ENCODE measurements around the gene TRIM29. TPM values are rescaled to one million over a fixed set of nuclear protein-coding genes. Genes with fewer than 3 reads are reported as not detected.

Gene TRIM29
- total RNA-seq, 1 experiment from 2014 or later, result not detected

GRCh38 chr11:120153221-120153620 is 15.3 kb upstream of the TRIM29 start:
- Histone ChIP-seq H3K9me3 (ENCODE audit: control insufficient read depth, low read depth, low read length) (no peaks in the 10 kb centered on the region), H4K8ac (replicated peaks; ENCODE audit: insufficient read length, low read depth, low read length) (no peak overlapping the region), H3K27ac (ENCODE audit: insufficient read length, low read depth, low read length) (no peak overlapping the region), H2BK15ac (ENCODE audit: low read depth, low read length) (no peak overlapping the region), H3T11ph (ENCODE audit: low read length) (no peak overlapping the region), H3K56ac (ENCODE audit: insufficient read length, low read depth, low read length) (no peak overlapping the region), H3K9ac (ENCODE audit: extremely low read depth, insufficient read length, low read length) (no peak overlapping the region), H3K4me1 (ENCODE audit: insufficient read depth, low read length) (no peaks in the 10 kb centered on the region), H3K27me3 (ENCODE audit: insufficient read depth, low read length) (no peaks in the 10 kb centered on the region), H2BK5ac (ENCODE audit: insufficient read length, low read length) (no peak overlapping the region), H4K5ac (ENCODE audit: insufficient read length, low read depth, low read length) (no peak overlapping the region), H2BK20ac (ENCODE audit: low read depth, low read length, poor library complexity, severe bottlenecking) (no peak overlapping the region), H3K4ac (ENCODE audit: low read depth, low read length) (no peak overlapping the region), H2BK120ac (ENCODE audit: low read depth, low read length, poor library complexity, severe bottlenecking) (no peak overlapping the region), H3K23me2 (ENCODE audit: insufficient read length, low read depth, low read length, poor library complexity, severe bottlenecking) (no peaks in the 10 kb centered on the region), H3K79me1 (ENCODE audit: insufficient read depth, low read depth, low read length, poor library complexity, severe bottlenecking) (no peaks in the 10 kb centered on the region), H4K91ac (ENCODE audit: insufficient read length, low read depth, low read length) (no peak overlapping the region), H3K23ac (ENCODE audit: insufficient read length, low read depth, low read length) (no peak overlapping the region), H2BK12ac (ENCODE audit: insufficient read length, low read depth, low read length) (no peak overlapping the region), H4K20me1 (ENCODE audit: control insufficient read depth, insufficient read depth, insufficient read length) (no peaks in the 10 kb centered on the region), H3K18ac (ENCODE audit: insufficient read length, low read depth, low read length) (no peak overlapping the region), H3K4me2 (ENCODE audit: insufficient read depth, insufficient read length, low read length) (no peak overlapping the region), H3K14ac (ENCODE audit: insufficient read depth, low read length) (no peak overlapping the region), H2AK5ac (ENCODE audit: insufficient read length, low read length) (no peak overlapping the region), H3K79me2 (ENCODE audit: insufficient read depth, low read length) (no peaks in the 10 kb centered on the region), H2AFZ (ENCODE audit: low read length) (no peak overlapping the region)
- WGBS (ENCODE audit: extremely low coverage, insufficient read length, low lambda C conversion rate), result no CpG with 5 or more reads among the region's 2 CpGs
- H3K4me3 Mint-ChIP-seq, result no peak overlapping the region
- no peak for DNase-seq
- TF ChIP-seq CTCF (conservative IDR thresholded peaks at IDR 0.05), result no peak
- H3K36me3 Mint-ChIP-seq (ENCODE audit: insufficient read depth in 1 of 3, low read depth in 3 of 3), result no peaks in the 10 kb centered on the region
- H3K9me3 Mint-ChIP-seq, result peaks cover 0 to 1% of the 10 kb centered on the region in 2 experiments; a peak in 1 of 5 replicates
- no peak overlapping the region for H3K27ac Mint-ChIP-seq
- peaks cover 0 to 3% of the 10 kb centered on the region in 2 experiments; a peak in 1 of 4 replicates for H3K4me1 Mint-ChIP-seq
- H3K27me3 Mint-ChIP-seq (ENCODE audit: low read depth), result peaks cover 42% of the 10 kb centered on the region

Data from H9 (cell line).